Nucleus accumbens (tissue), 56 donors: ENCODE data around the gene CFAP47.
A peak's percentile ranks its signal among the peaks of the same experiment; 100 is the strongest.

Source experiments
- DNase-seq, 56 donors: peaks; one replicate each; lab custom pipeline; 2025; lab: John Stamatoyannopoulos, UW

CFAP47 gene

GRCh38 chrX:36214924-36215323 lies 295.4 kb downstream of the CFAP47 start:
- DNase-seq, result no peak

GRCh38 chrX:36218801-36219200 lies 299.3 kb downstream of the CFAP47 start:
- no peak for DNase-seq

- peak in 2 of 56 donors; percentile 0 for DNase-seq
Measured at GRCh38 chrX:36234840-36235528, 315.4 kb downstream of the CFAP47 start.

- DNase-seq, result no peak
Measured at GRCh38 chrX:36241397-36241796, 321.9 kb downstream of the CFAP47 start.

- no peak for DNase-seq
Measured at GRCh38 chrX:36266155-36266554, 346.6 kb downstream of the CFAP47 start.

GRCh38 chrX:36310136-36310535 lies 390.6 kb downstream of the CFAP47 start:
- no peak for DNase-seq

- no peak for DNase-seq
Measured at GRCh38 chrX:36314303-36314702, 394.8 kb downstream of the CFAP47 start.

GRCh38 chrX:36334572-36334971 lies 415.0 kb downstream of the CFAP47 start:
- DNase-seq, result no peak

GRCh38 chrX:36336751-36337150 lies 417.2 kb downstream of the CFAP47 start:
- no peak for DNase-seq

- DNase-seq, result no peak
Measured at GRCh38 chrX:36344301-36344700, 424.8 kb downstream of the CFAP47 start.

GRCh38 chrX:36348509-36348908 lies 429.0 kb downstream of the CFAP47 start:
- no peak for DNase-seq

- DNase-seq, result no peak
Measured at GRCh38 chrX:36357855-36358254, 438.3 kb downstream of the CFAP47 start.

- DNase-seq, result no peak
Measured at GRCh38 chrX:36364262-36364661, 444.7 kb downstream of the CFAP47 start.

GRCh38 chrX:36383495-36383894 lies 464.0 kb downstream of the CFAP47 start:
- DNase-seq, result no peak

GRCh38 chrX:36388901-36389300 lies 469.4 kb downstream of the CFAP47 start:
- DNase-seq, result no peak

- no peak for DNase-seq
Measured at GRCh38 chrX:36401774-36402173, 482.2 kb downstream of the CFAP47 start.

GRCh38 chrX:36407836-36408235 lies 488.3 kb downstream of the CFAP47 start:
- DNase-seq, result no peak

GRCh38 chrX:36414056-36414455 lies 494.5 kb downstream of the CFAP47 start:
- no peak for DNase-seq

- DNase-seq, result no peak
Measured at GRCh38 chrX:36422368-36422767, 502.8 kb downstream of the CFAP47 start.

- no peak for DNase-seq
Measured at GRCh38 chrX:36431819-36432218, 512.3 kb downstream of the CFAP47 start.

- DNase-seq, result no peak
Measured at GRCh38 chrX:36434522-36434921, 515.0 kb downstream of the CFAP47 start.
